Neural crest cell (in vitro differentiated cells): ENCODE measurements around the gene HSP90AA1. TPM values are rescaled to one million over a fixed set of nuclear protein-coding genes. Genes with fewer than 3 reads are reported as not detected.

Experiments
- DNase-seq: peaks from one replicate; pipeline ENCODE4 v3.0.0; 2021; ENCODE audit warnings: low read depth, mixed read lengths, low spot score
- H3K27ac Mint-ChIP-seq: one replicate; pipeline ENCODE4 v1.8.0; 2021; ENCODE audit warnings: mild to moderate bottlenecking, mixed read lengths; ENCODE audit not compliant: unreplicated experiment
- H3K27me3 Mint-ChIP-seq: 2 replicates; pipeline ENCODE4 v1.8.0; 2021; ENCODE audit warnings: low read depth, mild to moderate bottlenecking, mixed read lengths
- H3K36me3 Mint-ChIP-seq: 2 replicates; pipeline ENCODE4 v1.8.0; 2021; ENCODE audit warnings: low read depth, mild to moderate bottlenecking, mixed read lengths
- H3K4me1 Mint-ChIP-seq: 2 replicates; pipeline ENCODE4 v1.8.0; 2021; ENCODE audit warnings: mixed read lengths
- H3K4me3 Mint-ChIP-seq: one replicate; pipeline ENCODE4 v1.8.0; 2021; ENCODE audit warnings: mild to moderate bottlenecking, mixed read lengths
- H3K9me3 Mint-ChIP-seq: 2 replicates; pipeline ENCODE4 v1.8.0; 2021; ENCODE audit warnings: mixed read lengths
- CTCF ChIP-seq: fragments of 200-600 bp; sonication (generic); conservative IDR thresholded peaks from 2 replicates; pipeline ENCODE4 v1.5.0; 2021; ENCODE audit warnings: antibody characterized with exemption, mild to moderate bottlenecking
- total RNA-seq: library from RNA; stranded (reverse); gene quantifications from 2 replicates; pipeline ENCODE4 v1.2.1, GENCODE V29; 2021

Gene HSP90AA1
- total RNA-seq, 1 donor from 2014 or later = 760 TPM

DNA sequence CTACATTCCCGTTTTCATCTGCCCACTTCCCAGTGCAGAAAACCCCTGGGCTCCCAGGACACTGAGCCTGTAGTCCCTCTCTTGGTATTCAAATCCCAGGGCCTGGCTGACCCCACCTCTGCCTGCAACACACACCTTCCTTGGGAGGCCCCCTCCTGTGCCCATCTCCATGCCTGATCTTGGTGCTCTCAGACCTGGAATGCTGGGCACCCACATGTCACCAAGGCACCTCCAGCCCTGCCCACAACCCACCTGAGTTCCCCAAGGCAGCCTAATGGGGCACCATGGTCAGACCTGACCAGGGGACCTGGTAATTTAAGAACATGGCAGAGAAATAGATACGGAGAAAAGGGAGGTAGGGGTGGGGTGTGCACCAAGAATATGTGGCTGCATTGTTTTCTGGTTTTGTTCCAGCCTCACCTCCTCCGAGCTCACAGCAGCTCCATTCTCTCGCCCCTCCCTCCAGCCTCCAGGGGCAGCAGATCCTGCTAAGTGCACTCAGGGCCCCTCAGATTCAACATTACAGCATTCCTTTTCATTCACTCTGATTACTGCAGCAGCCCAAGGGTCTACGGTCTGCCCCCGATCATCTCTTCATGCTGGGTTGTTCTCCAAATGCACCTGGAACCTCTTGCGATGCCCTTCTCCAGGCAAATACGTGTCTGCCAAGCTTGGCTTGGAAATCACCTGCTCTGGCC is 9.2 kb upstream of the HSP90AA1 start:
- peak overlapping the region; percentile 70 for H3K27ac Mint-ChIP-seq
- H3K4me1 Mint-ChIP-seq = peaks cover 12% of the 10 kb centered on the region
- TF ChIP-seq CTCF = no peak
- no peaks in the 10 kb centered on the region for H3K9me3 Mint-ChIP-seq
- no peaks in the 10 kb centered on the region for H3K36me3 Mint-ChIP-seq
- peak overlapping the region; percentile 41 for H3K4me3 Mint-ChIP-seq
- no peak for DNase-seq
- no peaks in the 10 kb centered on the region for H3K27me3 Mint-ChIP-seq

- DNase-seq = no peak
- Mint-ChIP-seq H3K4me3 (peak overlapping the region; percentile 41), H3K27me3 (no peaks in the 10 kb centered on the region), H3K36me3 (no peaks in the 10 kb centered on the region), H3K4me1 (peaks cover 12% of the 10 kb centered on the region), H3K27ac (peak overlapping the region; percentile 70), H3K9me3 (no peaks in the 10 kb centered on the region)
- TF ChIP-seq CTCF = no peak
These were observed 8.5 kb upstream of the HSP90AA1 start for GRCh38 chr14:102095231-102095870.

GRCh38 chr14:102094101-102094500 is 7.3 kb upstream of the HSP90AA1 start:
- Mint-ChIP-seq H3K36me3 (no peaks in the 10 kb centered on the region), H3K4me3 (no peak overlapping the region), H3K27me3 (no peaks in the 10 kb centered on the region), H3K4me1 (peaks cover 20% of the 10 kb centered on the region), H3K9me3 (no peaks in the 10 kb centered on the region), H3K27ac (no peak overlapping the region)
- no peak for TF ChIP-seq CTCF
- no peak for DNase-seq

DNA sequence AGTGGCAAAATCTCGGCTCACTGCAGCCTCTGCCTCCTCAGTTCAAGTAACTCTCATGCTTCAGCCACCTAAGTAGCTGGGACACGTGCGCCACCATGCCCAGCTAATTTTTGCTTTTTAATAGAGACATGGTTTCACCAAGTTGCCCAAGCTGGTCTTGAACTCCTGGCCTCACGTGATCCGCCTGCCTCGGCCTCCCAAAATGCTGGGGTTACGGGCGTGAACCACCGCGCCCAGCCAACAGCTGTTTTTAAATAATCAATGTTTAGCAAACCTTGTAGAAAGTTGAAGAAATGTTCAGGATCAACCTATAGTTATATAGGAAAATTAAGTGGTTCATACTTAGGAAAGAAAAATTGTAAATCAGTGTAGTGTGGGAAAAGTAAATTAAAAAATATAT is 6.0 kb upstream of the HSP90AA1 start:
- no peak overlapping the region for H3K4me3 Mint-ChIP-seq
- H3K9me3 Mint-ChIP-seq = no peaks in the 10 kb centered on the region
- no peak overlapping the region for H3K27ac Mint-ChIP-seq
- DNase-seq = no peak
- no peaks in the 10 kb centered on the region for H3K27me3 Mint-ChIP-seq
- H3K4me1 Mint-ChIP-seq = peaks cover 30% of the 10 kb centered on the region
- no peaks in the 10 kb centered on the region for H3K36me3 Mint-ChIP-seq
- TF ChIP-seq CTCF = no peak

- no peak for DNase-seq
- no peaks in the 10 kb centered on the region for H3K9me3 Mint-ChIP-seq
- H3K36me3 Mint-ChIP-seq = peaks cover 6% of the 10 kb centered on the region
- H3K27ac Mint-ChIP-seq = no peak overlapping the region
- peaks cover 28% of the 10 kb centered on the region for H3K4me1 Mint-ChIP-seq
- no peak for TF ChIP-seq CTCF
- H3K4me3 Mint-ChIP-seq = peak overlapping the region; percentile 85
- no peaks in the 10 kb centered on the region for H3K27me3 Mint-ChIP-seq
These were observed 3.9 kb upstream of the HSP90AA1 start for GRCh38 chr14:102090713-102091112.
